HEK293 (cell line): ENCODE measurements around the gene CRTAC1.
A peak's percentile ranks its signal among the peaks of the same experiment; 100 is the strongest.

Experiments
- CTCF ChIA-PET: fragments of 350-600 bp; formaldehyde crosslinking; extraction: SDS; loops from one replicate; lab custom pipeline; 2021; ENCODE audit warnings: antibody characterized with exemption; lab: Yijun Ruan, JAX
- POLR2A ChIA-PET: fragments of 300-600 bp; formaldehyde crosslinking; extraction: SDS; loops from one replicate; lab custom pipeline; 2020; ENCODE audit warnings: antibody characterized with exemption, inconsistent platforms; lab: Yijun Ruan, JAX
- H3K27ac ChIP-seq: fragments of 200-500 bp; sonication (Bioruptor generic); 2 replicates; pipeline ENCODE4 v1.5.1; 2014; ENCODE audit warnings: low read depth, low read length, control low read depth, inconsistent platforms; ENCODE audit errors: extremely low read depth
- H3K36me3 ChIP-seq, 2 experiments: fragments of 200-500 bp in 1 of 2; sonication (Bioruptor generic) in 1 of 2; 1 replicate in 1 of 2; 2 replicates in 1 of 2; pipeline ENCODE4 v1.5.1; 2014 to 2017; ENCODE audit warnings: inconsistent platforms in 2 of 2, low read length in 2 of 2; ENCODE audit not compliant: control insufficient read depth in 2 of 2, insufficient read depth in 1 of 2
- H3K4me1 ChIP-seq: fragments of 200-500 bp; sonication (Bioruptor generic); 2 replicates; pipeline ENCODE4 v1.5.1; 2014; ENCODE audit warnings: mild to moderate bottlenecking, low read length, inconsistent platforms; ENCODE audit not compliant: control insufficient read depth, insufficient read depth
- H3K4me3 ChIP-seq: 2 replicates; pipeline ENCODE4 v1.5.1; 2011; ENCODE audit warnings: low read depth, mild to moderate bottlenecking, control low read depth, low read length, moderate library complexity
- H3K9me3 ChIP-seq: fragments of 200-500 bp; sonication (Bioruptor generic); 2 replicates; pipeline ENCODE4 v1.5.1; 2014; ENCODE audit warnings: low read depth, low read length, inconsistent platforms; ENCODE audit not compliant: control insufficient read depth, insufficient read depth
- EGR2 ChIP-seq: fragments of 450-650 bp; formaldehyde crosslinking; IDR thresholded peaks from 2 replicates; pipeline ENCODE4 v1.5.1; 2016; ENCODE audit warnings: low read depth, missing biosample characterization, missing genetic modification characterization
- KLF1 ChIP-seq: fragments of 450-650 bp; formaldehyde crosslinking; IDR thresholded peaks from 2 replicates; pipeline ENCODE4 v1.5.1; 2016; ENCODE audit warnings: missing biosample characterization, missing genetic modification characterization
- KLF10 ChIP-seq: fragments of 450-650 bp; IDR thresholded peaks from 2 replicates; pipeline ENCODE4 v1.5.1; 2018; ENCODE audit warnings: missing biosample characterization, mild to moderate bottlenecking, missing genetic modification characterization
- MZF1 ChIP-seq: fragments of 450-650 bp; formaldehyde crosslinking; IDR thresholded peaks from 2 replicates; pipeline ENCODE4 v1.5.1; 2017; ENCODE audit warnings: missing biosample characterization, missing genetic modification characterization, borderline replicate concordance
- PRDM1 ChIP-seq: fragments of 450-650 bp; formaldehyde crosslinking; IDR thresholded peaks from 2 replicates; pipeline ENCODE4; 2016; ENCODE audit warnings: missing biosample characterization, missing genetic modification characterization
- PRDM6 ChIP-seq: fragments of 450-650 bp; formaldehyde crosslinking; IDR thresholded peaks from 2 replicates; pipeline ENCODE4 v1.5.1; 2017; ENCODE audit warnings: missing biosample characterization, missing genetic modification characterization
- TCF7L2 ChIP-seq: IDR thresholded peaks from 2 replicates; pipeline ENCODE4 v1.6.1; 2011; ENCODE audit warnings: low read depth, mild to moderate bottlenecking, inconsistent platforms, low read length, moderate library complexity, borderline replicate concordance
- ZFHX2 ChIP-seq: fragments of 450-650 bp; formaldehyde crosslinking; conservative IDR thresholded peaks from 2 replicates; pipeline ENCODE4 v1.5.1; 2016; ENCODE audit warnings: missing biosample characterization, missing genetic modification characterization
- ZNF10 ChIP-seq: fragments of 450-650 bp; formaldehyde crosslinking; IDR thresholded peaks from 2 replicates; pipeline ENCODE4 v1.5.1; 2017; ENCODE audit warnings: missing biosample characterization, missing genetic modification characterization
- ZNF140 ChIP-seq: fragments of 450-650 bp; formaldehyde crosslinking; IDR thresholded peaks from 2 replicates; pipeline ENCODE4 v1.5.1; 2016; ENCODE audit warnings: missing biosample characterization, missing genetic modification characterization
- ZNF146 ChIP-seq: fragments of 450-650 bp; formaldehyde crosslinking; IDR thresholded peaks from 2 replicates; pipeline ENCODE4 v1.5.1; 2016; ENCODE audit warnings: missing biosample characterization, missing genetic modification characterization
- ZNF174 ChIP-seq: fragments of 450-650 bp; formaldehyde crosslinking; IDR thresholded peaks from 2 replicates; pipeline ENCODE4 v1.5.0; 2017; ENCODE audit warnings: missing biosample characterization, mild to moderate bottlenecking, missing genetic modification characterization
- ZNF248 ChIP-seq: fragments of 450-650 bp; formaldehyde crosslinking; IDR thresholded peaks from 2 replicates; pipeline ENCODE4 v1.5.1; 2017; ENCODE audit warnings: missing biosample characterization, missing genetic modification characterization
- ZNF354C ChIP-seq: fragments of 450-650 bp; formaldehyde crosslinking; IDR thresholded peaks from 2 replicates; pipeline ENCODE4 v1.5.1; 2016; ENCODE audit warnings: missing biosample characterization, missing genetic modification characterization, low read depth, borderline replicate concordance
- ZNF398 ChIP-seq: fragments of 450-650 bp; formaldehyde crosslinking; IDR thresholded peaks from 2 replicates; pipeline ENCODE4 v1.5.1; 2017; ENCODE audit warnings: missing biosample characterization, missing genetic modification characterization
- ZNF473 ChIP-seq: fragments of 450-650 bp; formaldehyde crosslinking; IDR thresholded peaks from 2 replicates; pipeline ENCODE4 v1.5.1; 2017; ENCODE audit warnings: missing biosample characterization, missing genetic modification characterization
- ZNF513 ChIP-seq: fragments of 450-650 bp; IDR thresholded peaks from 2 replicates; pipeline ENCODE4 v1.5.1; 2018; ENCODE audit warnings: missing biosample characterization, missing genetic modification characterization
- ZNF596 ChIP-seq: fragments of 450-650 bp; IDR thresholded peaks from 2 replicates; pipeline ENCODE4 v1.5.0; 2018; ENCODE audit warnings: missing biosample characterization, mild to moderate bottlenecking, missing genetic modification characterization, moderate library complexity
- ZNF610 ChIP-seq: fragments of 450-650 bp; formaldehyde crosslinking; IDR thresholded peaks from 2 replicates; pipeline ENCODE4 v1.5.1; 2016; ENCODE audit warnings: missing biosample characterization, missing genetic modification characterization, borderline replicate concordance
- ZNF639 ChIP-seq: fragments of 450-650 bp; formaldehyde crosslinking; IDR thresholded peaks from 2 replicates; pipeline ENCODE4 v1.5.1; 2016; ENCODE audit warnings: missing biosample characterization, missing genetic modification characterization
- ZNF843 ChIP-seq: fragments of 450-650 bp; formaldehyde crosslinking; IDR thresholded peaks from 2 replicates; pipeline ENCODE4 v1.5.1; 2016; ENCODE audit warnings: missing biosample characterization, missing genetic modification characterization
- TF ChIP-seq, protein P1 (sequence below): fragments of 450-650 bp; formaldehyde crosslinking; IDR thresholded peaks from 2 replicates; pipeline ENCODE4 v1.5.1; 2016; ENCODE audit warnings: missing biosample characterization, missing genetic modification characterization
- TF ChIP-seq, protein P2 (sequence below): IDR thresholded peaks from 2 replicates; pipeline ENCODE4 v1.6.1; 2011; ENCODE audit warnings: mild to moderate bottlenecking, low read depth, low read length, borderline replicate concordance
- TF ChIP-seq, protein P3 (sequence below): fragments of 450-650 bp; formaldehyde crosslinking; IDR thresholded peaks from 2 replicates; pipeline ENCODE4 v1.5.1; 2017; ENCODE audit warnings: missing biosample characterization, mild to moderate bottlenecking, missing genetic modification characterization, moderate library complexity

CRTAC1 gene

GRCh38 chr10:97925308-97925938, 105.0 kb downstream of the CRTAC1 start (continued):
- TF ChIP-seq ZNF639 (no peak), ZNF174 (no peak), ZNF596 (no peak), ZNF10 (tag by site-specific recombination) (no peak), ZNF513 (tag by site-specific recombination) (no peak), ZNF398 (tag by site-specific recombination) (peak; percentile 58), ZNF610 (tag by site-specific recombination) (no peak)

DNA sequence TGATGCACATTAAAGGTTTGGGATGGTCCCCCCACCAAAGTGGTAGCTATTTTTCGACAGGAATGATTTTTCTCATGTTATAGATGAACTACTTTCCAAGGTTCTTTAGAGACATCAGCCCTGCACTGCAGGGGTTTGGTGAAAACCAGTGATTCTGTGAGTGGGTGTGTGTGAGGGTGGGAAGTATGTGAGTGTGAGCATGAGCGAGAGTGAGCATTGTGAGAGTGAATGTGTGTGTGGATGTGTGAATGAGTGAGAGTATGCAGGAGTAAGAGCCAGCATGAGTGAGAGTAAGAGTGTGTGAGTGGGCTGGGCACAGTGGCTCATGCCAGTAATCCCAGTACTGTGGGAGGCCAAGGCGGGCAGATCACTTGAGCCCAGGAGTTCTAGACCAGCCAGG, 105.7 kb downstream of the CRTAC1 start:
- CTCF ChIA-PET = interaction anchor here (0.7 to 1.0 kb wide), 2 partner anchors 104 to 171 kb away, joined by 3 to 5 read pairs; no protein-coding TSS in a partner anchor
- no peaks in the 10 kb centered on the region for H3K9me3 ChIP-seq

DNA sequence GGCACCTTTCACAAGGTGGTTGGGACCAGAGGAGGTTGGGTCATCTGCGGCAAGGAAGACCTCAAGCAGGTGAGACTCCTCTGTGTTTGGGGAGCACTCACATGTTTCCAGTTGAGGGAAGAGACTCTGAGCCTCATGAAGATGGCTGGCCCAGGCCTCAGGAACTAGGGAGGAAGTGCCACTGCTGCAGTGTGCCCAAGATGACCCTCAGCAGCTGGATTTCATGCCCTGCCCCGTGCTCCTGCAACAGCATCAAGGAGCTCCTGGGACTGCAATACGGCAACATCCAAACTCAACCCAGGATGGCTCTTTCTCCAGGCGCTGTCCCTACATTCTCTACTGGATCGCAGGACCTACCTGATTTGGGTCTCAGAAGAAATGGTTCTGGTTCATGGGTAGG, 106.9 kb downstream of the CRTAC1 start:
- H3K4me1 ChIP-seq = no peaks in the 10 kb centered on the region
- H3K36me3 ChIP-seq = no peaks in the 10 kb centered on the region
- H3K27ac ChIP-seq = no peak overlapping the region
- no peak overlapping the region for H3K4me3 ChIP-seq
- ChIA-PET CTCF (interaction anchor here (0.6 to 1.0 kb wide), 4 partner anchors 9 to 825 kb away, joined by 3 to 5 read pairs (median 4); no protein-coding TSS in a partner anchor), POLR2A (no interaction called here)
- no peaks in the 10 kb centered on the region for H3K9me3 ChIP-seq
- TF ChIP-seq ZNF473 (tag by site-specific recombination) (no peak), TCF7L2 (no peak), ZNF146 (tag by site-specific recombination) (no peak), KLF10 (no peak), PRDM6 (no peak), ZNF843 (no peak), ZNF354C (tag by site-specific recombination) (no peak)
- TF ChIP-seq, protein P1, sequence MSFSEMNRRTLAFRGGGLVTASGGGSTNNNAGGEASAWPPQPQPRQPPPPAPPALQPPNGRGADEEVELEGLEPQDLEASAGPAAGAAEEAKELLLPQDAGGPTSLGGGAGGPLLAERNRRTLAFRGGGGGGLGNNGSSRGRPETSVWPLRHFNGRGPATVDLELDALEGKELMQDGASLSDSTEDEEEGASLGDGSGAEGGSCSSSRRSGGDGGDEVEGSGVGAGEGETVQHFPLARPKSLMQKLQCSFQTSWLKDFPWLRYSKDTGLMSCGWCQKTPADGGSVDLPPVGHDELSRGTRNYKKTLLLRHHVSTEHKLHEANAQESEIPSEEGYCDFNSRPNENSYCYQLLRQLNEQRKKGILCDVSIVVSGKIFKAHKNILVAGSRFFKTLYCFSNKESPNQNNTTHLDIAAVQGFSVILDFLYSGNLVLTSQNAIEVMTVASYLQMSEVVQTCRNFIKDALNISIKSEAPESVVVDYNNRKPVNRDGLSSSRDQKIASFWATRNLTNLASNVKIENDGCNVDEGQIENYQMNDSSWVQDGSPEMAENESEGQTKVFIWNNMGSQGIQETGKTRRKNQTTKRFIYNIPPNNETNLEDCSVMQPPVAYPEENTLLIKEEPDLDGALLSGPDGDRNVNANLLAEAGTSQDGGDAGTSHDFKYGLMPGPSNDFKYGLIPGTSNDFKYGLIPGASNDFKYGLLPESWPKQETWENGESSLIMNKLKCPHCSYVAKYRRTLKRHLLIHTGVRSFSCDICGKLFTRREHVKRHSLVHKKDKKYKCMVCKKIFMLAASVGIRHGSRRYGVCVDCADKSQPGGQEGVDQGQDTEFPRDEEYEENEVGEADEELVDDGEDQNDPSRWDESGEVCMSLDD (tag by site-specific recombination) = no peak

More for the DNA sequence above, 105.7 kb downstream of the CRTAC1 start:
- TF ChIP-seq PRDM1 (peak; percentile 3), ZNF248 (tag by site-specific recombination) (no peak), ZFHX2 (tag by site-specific recombination) (peak; percentile 94), ZNF140 (tag by site-specific recombination) (no peak), EGR2 (peak; percentile 94), MZF1 (tag by site-specific recombination) (no peak), KLF1 (tag by site-specific recombination) (no peak)
- TF ChIP-seq, protein P2, sequence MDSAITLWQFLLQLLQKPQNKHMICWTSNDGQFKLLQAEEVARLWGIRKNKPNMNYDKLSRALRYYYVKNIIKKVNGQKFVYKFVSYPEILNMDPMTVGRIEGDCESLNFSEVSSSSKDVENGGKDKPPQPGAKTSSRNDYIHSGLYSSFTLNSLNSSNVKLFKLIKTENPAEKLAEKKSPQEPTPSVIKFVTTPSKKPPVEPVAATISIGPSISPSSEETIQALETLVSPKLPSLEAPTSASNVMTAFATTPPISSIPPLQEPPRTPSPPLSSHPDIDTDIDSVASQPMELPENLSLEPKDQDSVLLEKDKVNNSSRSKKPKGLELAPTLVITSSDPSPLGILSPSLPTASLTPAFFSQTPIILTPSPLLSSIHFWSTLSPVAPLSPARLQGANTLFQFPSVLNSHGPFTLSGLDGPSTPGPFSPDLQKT = no peak
- TF ChIP-seq, protein P3, sequence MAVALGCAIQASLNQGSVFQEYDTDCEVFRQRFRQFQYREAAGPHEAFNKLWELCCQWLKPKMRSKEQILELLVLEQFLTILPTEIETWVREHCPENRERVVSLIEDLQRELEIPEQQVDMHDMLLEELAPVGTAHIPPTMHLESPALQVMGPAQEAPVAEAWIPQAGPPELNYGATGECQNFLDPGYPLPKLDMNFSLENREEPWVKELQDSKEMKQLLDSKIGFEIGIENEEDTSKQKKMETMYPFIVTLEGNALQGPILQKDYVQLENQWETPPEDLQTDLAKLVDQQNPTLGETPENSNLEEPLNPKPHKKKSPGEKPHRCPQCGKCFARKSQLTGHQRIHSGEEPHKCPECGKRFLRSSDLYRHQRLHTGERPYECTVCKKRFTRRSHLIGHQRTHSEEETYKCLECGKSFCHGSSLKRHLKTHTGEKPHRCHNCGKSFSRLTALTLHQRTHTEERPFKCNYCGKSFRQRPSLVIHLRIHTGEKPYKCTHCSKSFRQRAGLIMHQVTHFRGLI (tag by site-specific recombination) = no peak
- Histone ChIP-seq H3K27ac (no peak overlapping the region), H3K4me3 (no peak overlapping the region), H3K36me3 (no peaks in the 10 kb centered on the region), H3K4me1 (no peaks in the 10 kb centered on the region)
- POLR2A ChIA-PET = no interaction called here
